ENCODE data around the gene IDH3B.
"Not testable (repeated sequence)": the region's sequence is repeated elsewhere in the genome, so short reads cannot be mapped to it uniquely, and the experiment has no call there.

The IDH3B gene

DNA sequence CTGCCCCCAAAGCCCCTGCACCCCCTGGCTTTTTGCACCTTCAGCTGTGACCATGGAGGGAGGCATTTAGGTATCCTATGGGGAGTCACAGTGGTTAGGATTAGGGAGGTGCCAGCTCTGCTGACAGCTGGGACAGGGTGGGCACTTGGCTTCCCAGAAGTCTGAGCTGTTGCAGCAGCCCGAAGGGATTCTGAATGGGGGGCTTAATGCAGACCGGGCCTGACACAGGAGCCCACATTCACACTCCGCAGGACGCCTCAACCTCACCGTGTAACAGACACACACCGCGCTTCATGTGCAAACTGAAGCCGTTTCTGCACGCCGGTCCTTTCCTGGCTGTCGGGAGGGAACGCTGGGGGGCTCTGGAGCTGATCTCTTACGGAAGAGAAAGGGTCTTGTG is 30.5 kb upstream of the IDH3B start:
- DNase-seq (ENCODE audit: low spot score) = no peak

DNA sequence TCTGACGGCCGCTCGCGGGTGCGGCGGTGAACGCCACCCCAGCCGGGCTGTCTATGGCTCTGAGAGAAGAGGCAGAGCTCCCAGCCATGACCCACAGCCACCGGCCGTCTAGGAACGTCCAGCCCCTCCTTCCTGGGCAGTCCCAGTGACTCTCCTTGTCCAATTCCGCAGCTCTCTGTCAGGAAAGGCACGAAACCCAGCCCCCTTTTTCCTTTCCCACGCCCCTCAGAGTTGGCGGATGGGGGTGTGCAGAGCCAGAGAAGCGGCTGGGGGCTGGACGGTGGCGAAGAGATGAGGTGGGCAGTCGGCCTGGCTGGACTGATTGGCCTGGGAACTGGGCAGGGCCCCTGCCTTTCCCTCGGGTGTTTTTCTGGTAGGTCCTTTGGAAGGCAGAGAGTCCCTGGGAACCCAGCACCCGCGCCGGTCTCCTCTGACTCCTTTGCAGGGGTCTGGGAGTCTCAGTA is 30.0 kb upstream of the IDH3B start:
- DNase-seq (ENCODE audit: low spot score) = no peak

DNA sequence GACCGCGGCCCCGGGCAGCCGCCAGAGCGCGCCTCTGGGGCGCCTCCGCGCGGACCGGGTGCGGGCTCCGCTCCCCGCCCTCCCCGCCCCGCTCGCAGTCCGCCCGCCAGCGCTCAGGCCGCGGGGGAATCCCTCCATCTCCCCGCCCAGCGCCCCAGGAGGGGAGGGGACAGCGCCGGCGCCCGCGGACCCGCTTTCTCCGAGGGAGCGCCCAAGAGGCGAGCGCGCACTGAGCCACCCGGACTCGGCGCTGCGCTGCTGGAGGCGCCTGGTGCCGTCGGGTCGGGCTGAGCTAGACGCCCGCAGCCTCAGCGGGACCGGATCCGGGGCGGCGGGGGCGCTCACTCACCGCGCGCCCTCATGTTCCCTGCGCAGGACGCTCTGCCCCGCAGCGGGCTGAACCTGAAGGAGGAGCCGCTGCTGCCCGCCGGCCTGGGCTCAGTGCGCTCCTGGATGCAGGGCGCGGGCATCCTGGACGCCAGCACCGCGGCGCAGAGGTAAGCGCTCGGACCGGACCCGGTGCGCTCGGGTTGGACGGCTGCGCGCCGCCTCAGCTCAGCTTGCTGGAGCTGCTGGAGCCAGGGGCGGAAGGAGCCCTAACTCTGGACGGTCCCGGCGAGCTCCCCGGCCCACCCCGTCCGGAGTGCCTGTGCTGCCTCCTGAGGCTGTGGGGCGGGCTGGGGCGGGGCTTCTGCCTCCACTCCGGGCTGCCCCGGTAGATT is 29.4 kb upstream of the IDH3B start:
- DNase-seq (ENCODE audit: low spot score) = peak; percentile 17

- peak; percentile 18 for DNase-seq (ENCODE audit: low spot score)
These were observed 28.9 kb upstream of the IDH3B start for GRCh38 chr20:2692886-2693285.

GRCh38 chr20:2692036-2692885 is 28.2 kb upstream of the IDH3B start, which contains the start of gene EBF4:
TSS of gene EBF4 (plus strand) at chr20:2692780. CDS start at chr20:2693646, 866 bp downstream.
- DNase-seq (ENCODE audit: low spot score) = peak; percentile 46

DNA sequence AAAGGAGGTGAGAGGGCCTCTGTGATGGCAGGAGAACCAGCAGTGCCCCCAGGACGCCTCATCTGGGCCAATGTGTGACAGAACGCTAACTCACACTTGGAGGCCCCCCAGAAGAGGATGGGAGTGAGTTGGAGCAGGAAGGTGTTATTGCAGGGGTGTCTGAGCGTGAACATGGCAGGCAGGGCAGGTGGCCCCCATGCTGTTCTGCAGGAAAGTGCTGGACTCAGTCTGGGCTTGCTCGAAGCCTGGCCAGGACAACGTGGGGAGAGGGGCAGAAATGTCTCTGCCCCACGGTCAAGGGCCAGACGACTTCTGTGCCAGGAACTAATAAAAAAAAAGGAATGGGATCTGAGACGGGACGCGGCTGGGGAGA is 27.6 kb upstream of the IDH3B start:
- no peak for DNase-seq (ENCODE audit: low spot score)

DNA sequence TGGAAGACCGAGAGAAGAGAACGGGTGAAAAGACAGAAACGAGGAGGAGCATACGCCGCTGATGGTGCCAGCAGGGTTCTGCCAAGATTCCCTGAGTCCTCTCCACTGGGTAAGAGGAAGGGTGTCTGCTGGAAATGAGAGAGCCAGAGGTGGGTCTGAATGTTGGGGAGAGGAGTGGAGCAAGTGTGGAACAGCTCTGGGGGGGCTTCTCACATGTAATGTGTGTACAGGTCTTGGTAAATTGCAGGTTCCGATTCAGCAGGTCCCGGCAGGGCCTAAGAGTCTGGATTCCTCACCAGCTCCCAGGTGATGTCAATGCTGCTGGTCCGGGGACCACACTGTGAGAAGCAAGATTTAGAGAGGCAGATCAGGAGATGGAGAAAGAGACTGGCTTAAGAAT is 27.1 kb upstream of the IDH3B start:
- no peak for DNase-seq (ENCODE audit: low spot score)

DNA sequence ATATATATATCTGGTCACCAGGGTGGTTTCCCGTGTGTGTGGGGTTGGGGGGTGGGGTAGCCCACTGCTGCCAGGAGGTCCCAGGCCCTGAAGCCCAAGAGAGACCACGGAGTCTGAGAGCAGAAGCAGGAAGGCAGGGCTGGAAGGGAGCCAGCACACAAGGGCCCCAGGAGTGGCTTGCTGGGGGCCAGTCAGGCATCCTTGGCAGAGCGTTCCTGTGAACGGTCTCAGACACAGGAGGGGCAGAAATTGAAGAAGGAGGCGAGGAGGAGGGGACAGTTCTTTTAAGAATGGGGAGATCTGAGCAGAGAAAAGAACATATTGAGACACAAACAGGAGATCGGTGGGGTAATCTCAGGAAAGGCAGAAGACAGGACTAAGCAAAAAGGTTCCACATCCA is 26.7 kb upstream of the IDH3B start:
- no peak for DNase-seq (ENCODE audit: low spot score)

GRCh38 chr20:2690213-2690612 is 26.2 kb upstream of the IDH3B start:
- no peak for DNase-seq (ENCODE audit: low spot score)

DNA sequence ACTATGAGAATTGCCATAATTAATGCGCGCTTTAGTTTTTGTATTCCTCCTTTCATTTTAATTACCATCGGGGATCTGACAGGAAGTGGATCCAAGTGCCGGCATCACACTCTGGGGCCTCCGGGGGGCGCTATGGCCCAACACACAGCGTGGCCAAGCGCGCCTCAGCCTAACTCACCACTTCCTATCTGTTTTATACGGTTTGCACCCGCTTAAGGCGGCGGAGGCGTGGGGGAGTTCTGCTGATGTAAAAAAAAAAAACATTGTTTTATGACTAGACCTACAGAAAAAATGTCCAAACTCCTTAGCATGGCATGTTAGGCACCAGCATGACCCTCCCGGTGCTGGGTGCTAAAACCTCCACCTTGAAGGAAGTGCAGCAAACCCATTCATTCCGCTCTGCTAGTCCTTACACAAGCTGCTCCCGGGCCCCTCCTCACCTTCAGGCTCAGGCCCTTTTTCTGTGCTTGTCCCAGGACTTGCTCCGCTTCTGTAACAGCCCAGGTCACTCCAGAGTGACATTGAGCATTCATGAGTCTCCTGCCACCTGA is 24.1 kb upstream of the IDH3B start:
- peak; percentile 18 for DNase-seq (ENCODE audit: low spot score)

- DNase-seq (ENCODE audit: low spot score) = no peak
These were observed 23.5 kb upstream of the IDH3B start for GRCh38 chr20:2687514-2687913.

GRCh38 chr20:2684817-2685216 is 20.8 kb upstream of the IDH3B start:
- not testable (repeated sequence) for DNase-seq (ENCODE audit: low spot score)

DNA sequence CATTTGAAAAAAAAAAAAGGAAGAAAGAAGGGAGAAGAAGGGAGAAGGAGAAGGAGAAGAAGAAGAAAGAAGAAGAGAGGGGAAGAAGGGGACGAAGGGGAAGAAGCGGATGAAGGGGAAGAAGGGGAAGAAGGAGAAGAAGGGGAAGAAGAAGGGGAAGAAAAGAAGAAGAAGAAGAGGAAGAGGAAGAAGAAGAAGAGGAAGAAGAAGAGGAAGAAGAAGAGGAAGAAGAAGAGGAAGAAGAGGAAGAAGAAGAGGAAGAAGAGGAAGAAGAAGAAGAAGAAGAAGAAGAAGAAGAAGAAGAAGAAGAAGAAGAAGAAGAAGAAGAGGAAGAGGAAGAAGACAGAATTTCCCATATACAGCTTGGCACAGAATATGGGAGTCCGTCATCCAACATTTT is 18.0 kb upstream of the IDH3B start:
- DNase-seq (ENCODE audit: low spot score) = not testable (repeated sequence)

- no peak for DNase-seq (ENCODE audit: low spot score)
These were observed 16.0 kb upstream of the IDH3B start for GRCh38 chr20:2680046-2680445.

DNA sequence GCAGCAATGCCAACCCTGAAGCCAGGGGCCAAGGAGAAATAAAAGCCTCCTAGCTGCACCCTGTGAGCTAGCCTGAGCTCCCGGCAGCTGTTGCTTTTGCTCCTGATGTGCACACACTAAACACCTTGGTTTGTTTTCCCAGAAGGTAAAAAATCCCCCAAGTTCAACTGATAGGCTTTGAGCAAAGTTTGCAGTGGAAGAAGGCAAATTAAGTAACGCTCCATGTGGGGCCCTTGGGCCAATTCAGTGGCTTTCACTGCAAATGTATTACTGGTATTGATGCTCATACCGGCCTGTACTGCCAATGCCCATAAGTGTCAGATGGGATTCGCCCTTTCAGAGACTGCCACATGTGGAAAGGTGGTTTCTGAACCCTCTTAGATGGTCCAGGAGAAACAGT is 9.4 kb upstream of the IDH3B start:
- DNase-seq (ENCODE audit: low spot score) = no peak

DNA sequence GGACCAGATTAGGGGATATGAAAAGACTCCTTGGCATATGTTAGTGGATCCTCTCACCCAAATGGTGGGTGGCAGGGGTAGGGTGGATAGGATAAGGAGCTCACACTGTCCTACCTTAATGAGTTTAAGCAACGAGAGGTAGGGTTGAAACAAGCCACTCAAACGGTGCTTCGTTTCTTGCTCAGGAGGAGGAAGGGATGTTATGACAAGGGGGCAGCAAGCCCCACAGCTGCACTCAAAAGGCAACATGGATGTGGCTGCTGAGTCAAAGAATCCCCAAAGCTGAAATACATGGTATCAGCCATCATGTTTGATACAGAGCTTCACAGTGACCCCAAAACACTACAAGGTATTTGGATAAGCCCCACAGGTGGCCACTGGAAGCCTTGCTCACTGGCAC is 8.4 kb upstream of the IDH3B start:
- DNase-seq (ENCODE audit: low spot score) = no peak

DNA sequence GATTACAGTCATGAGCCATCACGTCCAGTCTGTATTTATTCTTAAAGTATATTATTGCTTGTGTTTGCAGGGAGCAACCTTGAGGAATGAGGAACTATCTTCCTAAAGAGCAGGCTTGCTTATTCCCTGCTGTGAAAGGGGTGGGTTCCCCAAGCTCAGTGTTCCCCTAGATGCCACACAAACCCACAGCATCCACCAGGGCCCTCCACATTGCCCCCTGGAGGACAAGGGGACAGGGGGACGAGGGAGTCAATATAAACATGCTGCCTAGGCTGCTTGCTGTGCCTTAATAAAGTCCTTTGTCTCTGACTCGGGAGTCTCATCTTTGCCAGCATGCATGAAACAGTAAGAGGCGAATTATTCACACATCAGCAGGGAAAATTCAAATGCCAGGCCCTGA is 8.0 kb upstream of the IDH3B start:
- no peak for DNase-seq (ENCODE audit: low spot score)

DNA sequence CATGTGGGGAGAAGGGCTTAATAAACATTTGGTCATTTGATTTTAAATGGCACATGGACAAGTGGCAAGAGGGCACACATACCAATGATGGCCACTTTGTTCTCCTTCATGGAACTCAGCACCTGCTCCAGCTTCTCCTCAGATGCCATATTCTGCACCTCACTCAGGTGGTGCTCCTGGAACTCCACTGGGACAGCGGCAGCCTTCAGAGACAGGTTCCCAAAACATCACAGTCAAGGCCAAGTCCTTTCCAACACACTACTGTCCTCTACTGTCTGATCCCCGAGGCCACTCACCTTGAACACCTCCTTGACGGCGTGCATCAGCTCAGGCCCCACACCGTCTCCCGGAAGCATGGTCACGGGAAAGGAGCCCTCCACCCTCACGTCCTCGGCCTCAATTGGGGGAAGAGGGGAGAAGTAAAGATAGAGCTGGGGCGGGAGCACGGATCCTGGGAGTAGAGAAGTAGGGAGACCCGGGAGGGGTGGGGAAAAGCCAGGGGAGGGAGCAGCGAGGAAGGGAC is 591 bp downstream of the IDH3B start:
- DNase-seq (ENCODE audit: low spot score) = no peak

- DNase-seq (ENCODE audit: low spot score) = no peak
These were observed 4.5 kb downstream of the IDH3B start for GRCh38 chr20:2659547-2659946.

GRCh38 chr20:2658414-2659354 is 5.3 kb downstream of the IDH3B start:
- no peak for DNase-seq (ENCODE audit: low spot score)

GRCh38 chr20:2657674-2658073 is 6.3 kb downstream of the IDH3B start:
- no peak for DNase-seq (ENCODE audit: low spot score)

- no peak for DNase-seq (ENCODE audit: low spot score)
These were observed 6.8 kb downstream of the IDH3B start for GRCh38 chr20:2657241-2657640.
